GM12865 (cell line): ENCODE results near the gene UBR1.

Source experiments
- DNase-seq: peaks from one replicate; pipeline ENCODE4 v3.0.0; 2010; ENCODE audit warnings: low read depth
- H3K4me3 ChIP-seq: 2 replicates; pipeline ENCODE4 v1.5.1; 2011; ENCODE audit warnings: mild to moderate bottlenecking, low read depth, low read length, control low read depth
- CTCF ChIP-seq: IDR thresholded peaks from 2 replicates; pipeline ENCODE4 v1.5.1; 2011; ENCODE audit warnings: low read length, control low read depth, low read depth, inconsistent platforms; ENCODE audit not compliant: insufficient read depth; ENCODE audit errors: missing control alignments

Gene UBR1

GRCh38 chr15:43127752-43128151, 21.9 kb upstream of the UBR1 start:
- H3K4me3 ChIP-seq: no peak overlapping the region
- DNase-seq: no peak
- no peak for TF ChIP-seq CTCF

GRCh38 chr15:43126356-43126755, 20.5 kb upstream of the UBR1 start:
- TF ChIP-seq CTCF: no peak
- DNase-seq: no peak
- no peak overlapping the region for H3K4me3 ChIP-seq

- TF ChIP-seq CTCF: no peak
- no peak overlapping the region for H3K4me3 ChIP-seq
- no peak for DNase-seq
Observed at GRCh38 chr15:43125100-43125661, 19.3 kb upstream of the UBR1 start.

GRCh38 chr15:43121863-43122262, 16.0 kb upstream of the UBR1 start:
- no peak overlapping the region for H3K4me3 ChIP-seq
- TF ChIP-seq CTCF: no peak
- no peak for DNase-seq

- TF ChIP-seq CTCF: no peak
- H3K4me3 ChIP-seq: no peak overlapping the region
- peak; percentile 32 for DNase-seq
Observed at GRCh38 chr15:43118829-43119228, 13.0 kb upstream of the UBR1 start.

GRCh38 chr15:43118286-43118685, 12.4 kb upstream of the UBR1 start:
- no peak for TF ChIP-seq CTCF
- peak; percentile 10 for DNase-seq
- H3K4me3 ChIP-seq: no peak overlapping the region

GRCh38 chr15:43111354-43111753, 5.5 kb upstream of the UBR1 start:
- TF ChIP-seq CTCF: no peak
- no peak for DNase-seq
- H3K4me3 ChIP-seq: no peak overlapping the region
